Naive thymus-derived CD4-positive, alpha-beta T cell (primary cell): ENCODE results near the gene FOXA3. TPM values are rescaled to one million over a fixed set of nuclear protein-coding genes. Genes with fewer than 3 reads are reported as not detected.

Experiments used
- ATAC-seq: fragments of 150-1000 bp; cut with Tn5 transposase; 2 replicates; pipeline ENCODE4 v1.10.0; 2021; ENCODE audit warnings: mild to moderate bottlenecking, moderate library complexity
- CTCF ChIA-PET: fragments of 350-600 bp; sonication (Branson Sonifier 250); formaldehyde crosslinking; loops from one replicate; lab custom pipeline; 2021; ENCODE audit warnings: antibody characterized with exemption; lab: Charles Lee
- POLR2A ChIA-PET: fragments of 350-600 bp; sonication (Branson Sonifier 250); formaldehyde crosslinking; loops from one replicate; lab custom pipeline; 2021; ENCODE audit warnings: antibody characterized with exemption, inconsistent platforms; lab: Charles Lee
- DNase-seq, 9 donors: peaks; one replicate each; pipeline versions ENCODE4 v3.0.0 to v3.0.0-alpha.2; 2020 to 2022; ENCODE audit warnings: mixed read lengths in 1 of 9
- H3K27ac ChIP-seq: one replicate; pipeline ENCODE4 v1.7.0; 2013; ENCODE audit warnings: mild to moderate bottlenecking, low read depth, low read length, moderate library complexity
- H3K27me3 ChIP-seq, 2 donors: one replicate each; pipeline ENCODE4 v1.7.0; 2013; ENCODE audit warnings: low read length in 2 of 2, mild to moderate bottlenecking in 2 of 2, moderate library complexity in 2 of 2; ENCODE audit not compliant: control insufficient read depth in 2 of 2, insufficient read depth in 2 of 2
- H3K36me3 ChIP-seq, 3 experiments: 1 replicate in 2 of 3; 2 replicates in 1 of 3; pipeline ENCODE4 v1.7.0; 2013; ENCODE audit warnings: low read length in 3 of 3, mild to moderate bottlenecking in 3 of 3, moderate library complexity in 1 of 3; ENCODE audit not compliant: insufficient read depth in 3 of 3, control insufficient read depth in 2 of 3
- H3K4me1 ChIP-seq, 2 donors: one replicate each; pipeline ENCODE4 v1.7.0; 2013; ENCODE audit warnings: low read length in 2 of 2, mild to moderate bottlenecking in 2 of 2, moderate library complexity in 1 of 2; ENCODE audit not compliant: control insufficient read depth in 2 of 2, insufficient read depth in 2 of 2
- H3K4me3 ChIP-seq: 2 replicates; pipeline ENCODE4 v1.7.0; 2013; ENCODE audit warnings: mild to moderate bottlenecking, low read length
- H3K9me3 ChIP-seq, 3 experiments: 1 replicate in 2 of 3; 2 replicates in 1 of 3; pipeline ENCODE4 v1.7.0; 2013; ENCODE audit warnings: low read length in 3 of 3; ENCODE audit not compliant: control insufficient read depth in 2 of 3
- H3K27ac Mint-ChIP-seq, 9 donors: one replicate each; pipeline ENCODE4 v1.8.0; 2020 to 2022; ENCODE audit warnings: mixed read lengths in 9 of 9, mild to moderate bottlenecking in 8 of 9, moderate library complexity in 5 of 9, inconsistent platforms in 2 of 9
- H3K27me3 Mint-ChIP-seq, 5 donors: one replicate each; pipeline ENCODE4 v1.8.0; 2021 to 2022; ENCODE audit warnings: mixed read lengths in 5 of 5, mild to moderate bottlenecking in 1 of 5
- H3K36me3 Mint-ChIP-seq, 5 donors: one replicate each; pipeline ENCODE4 v1.8.0; 2020 to 2022; ENCODE audit warnings: mixed read lengths in 5 of 5, mild to moderate bottlenecking in 3 of 5, inconsistent platforms in 1 of 5
- H3K4me1 Mint-ChIP-seq, 7 donors: one replicate each; pipeline ENCODE4 v1.8.0; 2020 to 2022; ENCODE audit warnings: mixed read lengths in 7 of 7, mild to moderate bottlenecking in 3 of 7, inconsistent platforms in 1 of 7
- H3K4me3 Mint-ChIP-seq, 10 donors: one replicate each; pipeline ENCODE4 v1.8.0; 2020 to 2022; ENCODE audit warnings: mild to moderate bottlenecking in 10 of 10, mixed read lengths in 10 of 10, moderate library complexity in 6 of 10, inconsistent platforms in 2 of 10
- H3K9me3 Mint-ChIP-seq, 11 donors: one replicate each; pipeline ENCODE4 v1.8.0; 2020 to 2022; ENCODE audit warnings: mixed read lengths in 11 of 11, mild to moderate bottlenecking in 4 of 11, inconsistent platforms in 1 of 11, moderate library complexity in 1 of 11
- intact Hi-C, 2 donors: fragments of 100-400 bp; cut with micrococcal nuclease; formaldehyde crosslinking; loops; one replicate each; pipeline ENCODE4 v1.15.1; 2023
- polyA plus RNA-seq, 2 donors: library from polyadenylated mRNA; unstranded; fragments of 300-500 nt; fragmentation: Illumina TruSeq; gene quantifications; one replicate each; pipeline ENCODE4 v1.2.3, GENCODE V29; 2021
- total RNA-seq, 6 experiments: library from RNA in 5 of 6; stranded (reverse) in 5 of 6; gene quantifications; 1 replicate in 5 of 6; 2 replicates in 1 of 6; pipeline ENCODE4 v1.2.3 and lab custom pipeline; 2021 to 2026

Gene FOXA3
- total and polyA plus RNA-seq, 7 experiments from 2014 or later = not detected

DNA sequence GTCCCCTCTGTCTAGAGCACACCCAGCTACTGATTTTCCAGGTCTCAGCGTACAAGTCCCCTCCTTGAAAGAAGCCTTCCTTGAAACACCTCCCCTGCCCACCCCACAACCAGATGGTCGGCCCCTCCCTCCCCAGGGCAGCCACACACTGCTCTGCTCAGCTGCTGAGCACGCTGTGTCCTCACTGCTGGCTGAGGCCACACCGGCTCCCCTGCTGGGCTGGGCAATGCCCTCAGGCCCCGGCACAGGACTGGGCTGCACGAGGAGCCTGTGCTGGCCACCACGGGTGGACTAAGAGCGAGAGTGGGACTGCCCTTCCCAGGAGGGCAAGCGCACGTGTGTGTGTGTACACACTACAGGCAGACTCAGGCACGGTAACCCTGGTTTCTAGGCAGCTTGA lies 37.2 kb upstream of the FOXA3 start:
- no peaks in the 10 kb centered on the region for H3K4me1 ChIP-seq
- DNase-seq = no peak
- H3K4me1 Mint-ChIP-seq = peaks cover 0 to 14% (median 6%) of the 10 kb centered on the region in 7 donors
- peaks cover 4 to 95% (median 17%) of the 10 kb centered on the region in 3 experiments for H3K36me3 ChIP-seq
- H3K4me3 Mint-ChIP-seq = no peak overlapping the region
- H3K4me3 ChIP-seq = no peak overlapping the region
- CTCF ChIA-PET = interaction anchor here (1.8 kb wide), 1 partner anchor 10 kb away, joined by 4 read pairs; no protein-coding TSS in a partner anchor
- H3K9me3 Mint-ChIP-seq = no peaks in the 10 kb centered on the region
- intact Hi-C loops = no loop called here
- POLR2A ChIA-PET = no interaction called here
- H3K27me3 ChIP-seq = no peaks in the 10 kb centered on the region
- H3K27me3 Mint-ChIP-seq = no peaks in the 10 kb centered on the region
- no peak overlapping the region for H3K27ac ChIP-seq
- no peaks in the 10 kb centered on the region for H3K9me3 ChIP-seq
- peaks cover 8 to 44% (median 22%) of the 10 kb centered on the region in 5 donors for H3K36me3 Mint-ChIP-seq
- no peak for ATAC-seq
- peak overlapping the region in 1 of 9 donors; percentile 6 for H3K27ac Mint-ChIP-seq

DNA sequence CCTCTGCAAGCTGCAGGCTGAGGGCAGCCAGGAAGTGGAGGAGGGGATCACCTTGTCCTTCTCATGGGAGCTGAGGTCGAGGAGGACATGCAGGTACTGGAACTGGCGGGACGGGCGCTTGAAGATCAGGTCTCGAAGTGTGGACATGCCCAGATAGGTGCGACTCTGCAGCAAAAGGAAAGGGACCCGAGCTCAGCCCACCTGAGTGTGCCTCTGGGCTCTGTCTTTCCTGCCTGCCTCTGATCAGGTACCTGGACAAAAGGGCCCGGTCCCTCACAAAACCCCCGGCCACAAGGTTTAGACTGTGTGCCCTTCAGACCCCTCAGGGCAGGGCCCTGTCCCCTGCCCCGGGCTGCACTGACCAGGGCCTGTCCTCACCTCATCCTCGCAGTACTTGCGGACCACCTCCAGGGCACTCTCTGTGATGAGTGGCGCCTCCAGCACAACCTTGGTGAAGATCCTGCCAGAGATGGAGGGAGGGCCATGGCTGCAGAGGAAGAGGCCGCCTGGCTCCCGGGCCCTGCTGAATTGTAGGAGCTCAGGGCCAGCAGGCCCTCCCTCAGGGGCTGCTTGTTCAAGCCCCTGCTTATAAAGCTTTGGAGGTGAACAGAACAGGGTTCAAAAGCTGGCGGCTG lies 36.5 kb upstream of the FOXA3 start:
- CTCF ChIA-PET = interaction anchor here (1.8 kb wide), 1 partner anchor 11 kb away, joined by 4 read pairs; no protein-coding TSS in a partner anchor
- H3K9me3 ChIP-seq = no peaks in the 10 kb centered on the region

GRCh38 chr19:45828523-45828922 lies 35.6 kb upstream of the FOXA3 start:
- no peaks in the 10 kb centered on the region for H3K27me3 Mint-ChIP-seq
- Histone ChIP-seq H3K27ac (no peak overlapping the region), H3K4me3 (no peak overlapping the region), H3K4me1 (no peaks in the 10 kb centered on the region), H3K36me3 (peaks cover 8 to 88% (median 17%) of the 10 kb centered on the region in 3 experiments), H3K27me3 (no peaks in the 10 kb centered on the region), H3K9me3 (no peaks in the 10 kb centered on the region)
- no peak overlapping the region for H3K27ac Mint-ChIP-seq
- H3K36me3 Mint-ChIP-seq = peaks cover 8 to 49% (median 24%) of the 10 kb centered on the region in 5 donors
- ChIA-PET POLR2A (no interaction called here), CTCF (no interaction called here)
- intact Hi-C loops = no loop called here
- H3K4me3 Mint-ChIP-seq = no peak overlapping the region
- DNase-seq = no peak
- peaks cover 0 to 14% (median 6%) of the 10 kb centered on the region in 7 donors for H3K4me1 Mint-ChIP-seq
- ATAC-seq = no peak
- no peaks in the 10 kb centered on the region for H3K9me3 Mint-ChIP-seq

More for the DNA sequence above, 36.5 kb upstream of the FOXA3 start:
- intact Hi-C loops = no loop called here
- no peak overlapping the region for H3K4me3 ChIP-seq
- H3K27me3 ChIP-seq = no peaks in the 10 kb centered on the region
- H3K4me1 ChIP-seq = no peaks in the 10 kb centered on the region
- Mint-ChIP-seq H3K9me3 (no peaks in the 10 kb centered on the region), H3K27ac (peak overlapping the region in 2 of 9 donors; percentile 6 to 29), H3K27me3 (no peaks in the 10 kb centered on the region), H3K4me1 (peaks cover 0 to 14% (median 6%) of the 10 kb centered on the region in 7 donors), H3K36me3 (peaks cover 8 to 49% (median 24%) of the 10 kb centered on the region in 5 donors), H3K4me3 (no peak overlapping the region)
- POLR2A ChIA-PET = no interaction called here
- DNase-seq (no peak), ATAC-seq (no peak)
- H3K27ac ChIP-seq = no peak overlapping the region
- H3K36me3 ChIP-seq = peaks cover 8 to 97% (median 17%) of the 10 kb centered on the region in 3 experiments

DNA sequence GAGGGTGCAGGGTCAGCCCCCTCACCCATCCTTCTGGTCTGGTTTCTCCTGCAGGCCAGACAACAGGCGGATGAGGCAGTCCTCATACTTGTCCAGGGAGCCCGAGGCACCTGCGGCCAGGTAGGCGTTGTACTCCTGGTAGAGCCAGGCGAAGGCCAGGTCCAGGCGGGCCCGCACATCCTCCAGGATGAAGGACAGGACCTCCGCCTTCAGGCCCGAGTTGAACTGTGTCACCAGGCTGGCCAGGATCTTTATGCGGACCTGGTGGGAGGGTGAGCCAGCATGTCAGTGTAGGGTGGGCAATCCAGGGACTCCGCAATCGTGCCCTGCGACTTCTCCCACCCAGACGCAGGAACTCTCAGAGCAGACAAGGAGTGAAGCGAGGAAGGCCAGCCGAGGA lies 35.2 kb upstream of the FOXA3 start:
- Mint-ChIP-seq H3K9me3 (no peaks in the 10 kb centered on the region), H3K4me3 (no peak overlapping the region), H3K27ac (no peak overlapping the region), H3K27me3 (no peaks in the 10 kb centered on the region), H3K36me3 (peaks cover 8 to 49% (median 24%) of the 10 kb centered on the region in 5 donors), H3K4me1 (peaks cover 0 to 14% (median 6%) of the 10 kb centered on the region in 7 donors)
- DNase-seq (no peak), ATAC-seq (no peak)
- no peak overlapping the region for H3K4me3 ChIP-seq
- ChIA-PET CTCF (no interaction called here), POLR2A (interaction anchor here (0.6 kb wide), 1 partner anchor 361 kb away, joined by 5 read pairs; the partner anchor contains the start of gene FOSB)
- no peaks in the 10 kb centered on the region for H3K27me3 ChIP-seq
- H3K36me3 ChIP-seq = peaks cover 8 to 84% (median 17%) of the 10 kb centered on the region in 3 experiments
- intact Hi-C loops = no loop called here
- no peaks in the 10 kb centered on the region for H3K4me1 ChIP-seq
- H3K9me3 ChIP-seq = no peaks in the 10 kb centered on the region
- H3K27ac ChIP-seq = no peak overlapping the region

- Mint-ChIP-seq H3K27ac (peak overlapping the region in 1 of 9 donors; percentile 59), H3K9me3 (no peaks in the 10 kb centered on the region), H3K27me3 (no peaks in the 10 kb centered on the region), H3K4me3 (no peak overlapping the region), H3K4me1 (peaks cover 0 to 4% (median 0%) of the 10 kb centered on the region in 7 donors), H3K36me3 (peaks cover 12 to 59% (median 31%) of the 10 kb centered on the region in 5 donors)
- intact Hi-C loops = no loop called here
- H3K27me3 ChIP-seq = no peaks in the 10 kb centered on the region
- H3K9me3 ChIP-seq = no peaks in the 10 kb centered on the region
- H3K4me1 ChIP-seq = no peaks in the 10 kb centered on the region
- no peak overlapping the region for H3K4me3 ChIP-seq
- peaks cover 21 to 78% (median 26%) of the 10 kb centered on the region in 3 experiments for H3K36me3 ChIP-seq
- ChIA-PET CTCF (no interaction called here), POLR2A (interaction anchor here (1.7 kb wide), 1 partner anchor 12 kb away, joined by 3 read pairs; no protein-coding TSS in a partner anchor)
- H3K27ac ChIP-seq = no peak overlapping the region
- no peak for DNase-seq
- ATAC-seq = no peak
Measured at GRCh38 chr19:45834970-45835369, 29.2 kb upstream of the FOXA3 start.

GRCh38 chr19:45842198-45842597 lies 21.9 kb upstream of the FOXA3 start:
- no peaks in the 10 kb centered on the region for H3K9me3 Mint-ChIP-seq
- POLR2A ChIA-PET = interaction anchor here (1.1 kb wide), 1 partner anchor 13 kb away, joined by 4 read pairs; no protein-coding TSS in a partner anchor

More at GRCh38 chr19:45842198-45842597, 21.9 kb upstream of the FOXA3 start:
- Histone ChIP-seq H3K4me3 (no peak overlapping the region), H3K9me3 (no peaks in the 10 kb centered on the region), H3K27me3 (no peaks in the 10 kb centered on the region), H3K4me1 (no peaks in the 10 kb centered on the region), H3K27ac (no peak overlapping the region), H3K36me3 (peaks cover 13 to 81% (median 22%) of the 10 kb centered on the region in 3 experiments)
- Mint-ChIP-seq H3K27ac (no peak overlapping the region), H3K4me1 (peaks cover 0 to 8% (median 4%) of the 10 kb centered on the region in 7 donors), H3K27me3 (no peaks in the 10 kb centered on the region), H3K4me3 (no peak overlapping the region), H3K36me3 (peaks cover 0 to 68% (median 38%) of the 10 kb centered on the region in 5 donors)
- DNase-seq (no peak), ATAC-seq (no peak)
- CTCF ChIA-PET = interaction anchor here (0.6 kb wide), 1 partner anchor 957 kb away, joined by 3 read pairs; no protein-coding TSS in a partner anchor
- intact Hi-C loops = no loop called here
